ENCODE results near the gene TVP23B. TPM values are rescaled to one million over a fixed set of nuclear protein-coding genes. Genes with fewer than 3 reads are reported as not detected.
"Not testable (repeated sequence)": the region's sequence is repeated elsewhere in the genome, so short reads cannot be mapped to it uniquely, and the experiment has no call there.

TVP23B gene
- total RNA-seq: 10 to 100 TPM; 30.0 to 30.8 TPM

DNA sequence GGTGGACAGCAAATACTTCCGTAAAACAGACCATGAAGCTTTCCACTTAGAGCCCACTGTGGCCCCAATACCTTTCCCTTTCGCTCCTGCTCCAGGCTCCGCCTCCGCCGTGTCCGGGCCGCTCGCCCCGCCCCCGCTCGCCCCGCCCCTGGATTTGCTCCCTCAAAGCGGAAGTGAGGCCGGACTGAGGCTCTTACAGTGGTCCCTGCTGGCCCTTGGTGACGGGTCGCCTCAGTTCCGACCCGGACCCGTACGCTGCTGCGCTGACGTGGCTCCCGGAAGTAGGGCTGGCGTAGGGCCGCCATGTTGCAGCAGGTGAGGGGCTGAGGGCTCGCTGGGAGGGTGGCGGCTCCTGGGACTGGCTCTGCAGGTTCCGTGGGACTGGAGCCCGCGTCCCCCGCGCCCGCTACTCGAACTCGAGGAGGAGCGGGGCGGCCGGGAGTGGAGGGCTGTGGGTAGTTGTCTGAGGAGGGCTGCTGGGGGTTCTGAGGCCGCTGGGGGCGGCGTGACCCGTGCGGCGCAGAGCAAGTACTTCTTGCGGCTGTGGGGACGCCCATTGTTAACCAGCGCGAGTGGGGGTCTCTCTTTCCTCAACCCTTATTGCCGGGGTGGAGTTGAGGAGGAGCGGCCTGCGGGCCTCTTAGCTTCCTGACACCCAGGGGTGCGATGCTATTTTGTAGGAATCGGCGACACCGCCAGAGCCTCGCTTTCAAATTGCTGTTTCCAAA lies at the start of gene TVP23B:
TVP23B (plus strand) TSS at position 193 of the 728 bp plus-strand sequence; CDS start at position 304, 111 bp downstream.
- peak within 1 kb of the TSS; percentile 84 for H3K4me3 Mint-ChIP-seq

GRCh38 chr17:18732438-18732837 lies 48.5 kb upstream of the TVP23B start:
- not testable (repeated sequence) for H3K9me3 Mint-ChIP-seq; H3K4me3 Mint-ChIP-seq; ATAC-seq (replicated peaks); H3K36me3 Mint-ChIP-seq (ENCODE audit: low read depth); H3K4me1 Mint-ChIP-seq; H3K27me3 Mint-ChIP-seq; H3K27ac Mint-ChIP-seq

More for the DNA sequence above, at the start of gene TVP23B:
- Mint-ChIP-seq H3K4me1 (peaks cover 16% of the 10 kb centered on the region), H3K36me3 (ENCODE audit: low read depth) (peaks cover 17% of the 10 kb centered on the region), H3K27ac (peak within 1 kb of the TSS; percentile 89)
- peak; percentile 99 for ATAC-seq (replicated peaks)
- not testable (repeated sequence) for H3K9me3 Mint-ChIP-seq, H3K27me3 Mint-ChIP-seq

GRCh38 chr17:18733350-18733749 lies 47.6 kb upstream of the TVP23B start:
- not testable (repeated sequence) for H3K4me1 Mint-ChIP-seq; H3K4me3 Mint-ChIP-seq; H3K36me3 Mint-ChIP-seq (ENCODE audit: low read depth); H3K27me3 Mint-ChIP-seq; H3K9me3 Mint-ChIP-seq; H3K27ac Mint-ChIP-seq; ATAC-seq (replicated peaks)

DNA sequence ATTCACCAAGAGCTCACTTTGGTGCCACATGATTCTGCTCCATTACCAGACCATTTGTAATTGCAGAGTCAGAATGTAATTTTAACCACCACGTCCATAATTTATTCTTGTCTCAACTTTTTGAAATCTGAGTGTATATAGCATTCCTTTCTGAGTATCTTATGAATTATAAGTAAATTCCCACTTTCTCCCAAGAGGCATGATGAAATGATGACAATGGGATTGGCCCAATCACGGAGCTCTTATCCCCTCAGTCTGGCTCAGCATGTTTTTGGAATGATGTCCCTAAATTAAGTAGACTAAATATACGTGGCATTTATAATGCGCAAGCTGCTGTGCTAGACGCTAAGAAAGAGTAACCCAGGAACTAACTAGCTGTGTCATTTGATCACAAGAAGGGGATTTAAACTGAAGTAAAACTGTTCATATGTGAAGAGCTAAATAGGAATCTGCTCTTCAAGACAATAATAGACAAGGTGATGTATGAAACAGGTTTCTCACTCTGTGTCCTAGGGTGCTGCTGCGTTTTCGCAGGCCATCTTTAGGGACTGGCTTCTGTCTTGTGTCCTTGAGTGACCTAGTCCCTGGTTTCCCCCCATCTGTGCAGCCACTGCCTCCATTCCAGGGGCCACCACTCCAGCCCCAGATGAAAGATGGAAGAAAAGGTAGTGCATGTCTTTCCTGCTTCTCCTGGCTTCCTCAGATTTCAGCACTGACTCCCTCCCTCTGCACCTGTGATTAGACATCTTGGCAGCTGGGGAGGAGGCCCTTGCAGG lies 41.2 kb upstream of the TVP23B start:
- H3K4me3 Mint-ChIP-seq; ATAC-seq (replicated peaks): not testable (repeated sequence)

GRCh38 chr17:18741228-18741627 lies 39.8 kb upstream of the TVP23B start:
- H3K9me3 Mint-ChIP-seq; H3K27me3 Mint-ChIP-seq; H3K4me1 Mint-ChIP-seq; H3K4me3 Mint-ChIP-seq; H3K27ac Mint-ChIP-seq; H3K36me3 Mint-ChIP-seq (ENCODE audit: low read depth); ATAC-seq (replicated peaks): not testable (repeated sequence)

More for the DNA sequence above, 41.2 kb upstream of the TVP23B start:
- H3K9me3 Mint-ChIP-seq; H3K27ac Mint-ChIP-seq; H3K27me3 Mint-ChIP-seq; H3K36me3 Mint-ChIP-seq (ENCODE audit: low read depth); H3K4me1 Mint-ChIP-seq: not testable (repeated sequence)

DNA sequence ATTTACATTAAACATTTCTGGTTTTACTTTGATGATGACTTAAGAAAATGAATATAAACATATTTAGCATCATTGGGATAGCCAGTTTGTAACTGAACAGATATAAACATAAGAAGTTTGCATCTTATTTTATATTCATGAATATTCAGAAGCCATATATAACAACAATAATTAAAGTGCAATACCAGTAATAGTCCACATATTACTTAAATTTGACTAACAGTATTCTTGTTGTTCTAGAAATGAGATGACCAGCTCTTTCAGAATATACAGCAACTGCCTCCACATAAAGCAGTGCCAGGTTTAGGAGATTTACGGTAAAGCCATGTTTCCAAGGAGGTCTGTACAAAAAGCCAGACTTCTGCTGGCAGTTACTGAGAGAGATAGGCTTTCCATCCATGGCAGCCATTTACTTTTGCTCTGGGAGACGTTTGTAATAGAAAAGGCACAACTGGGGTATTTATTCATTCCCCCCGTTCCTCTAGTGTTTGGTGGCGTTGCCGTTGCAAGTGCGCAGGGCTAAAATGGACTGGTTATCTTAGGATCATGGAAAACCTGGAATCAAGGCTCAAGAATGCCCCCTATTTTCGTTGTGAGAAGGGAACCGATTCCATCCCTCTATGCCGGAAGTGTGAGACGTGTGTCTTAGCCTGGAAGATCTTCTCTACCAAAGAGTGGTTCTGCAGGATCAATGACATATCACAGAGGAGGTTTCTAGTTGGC lies 37.1 kb upstream of the TVP23B start, which contains the start of gene FBXW10:
FBXW10 (plus strand) TSS at position 356 of the 723 bp plus-strand sequence; CDS start at position 547, 191 bp downstream.
- not testable (repeated sequence) for ATAC-seq (replicated peaks); H3K9me3 Mint-ChIP-seq; H3K36me3 Mint-ChIP-seq (ENCODE audit: low read depth); H3K27me3 Mint-ChIP-seq; H3K27ac Mint-ChIP-seq; H3K4me1 Mint-ChIP-seq; H3K4me3 Mint-ChIP-seq

DNA sequence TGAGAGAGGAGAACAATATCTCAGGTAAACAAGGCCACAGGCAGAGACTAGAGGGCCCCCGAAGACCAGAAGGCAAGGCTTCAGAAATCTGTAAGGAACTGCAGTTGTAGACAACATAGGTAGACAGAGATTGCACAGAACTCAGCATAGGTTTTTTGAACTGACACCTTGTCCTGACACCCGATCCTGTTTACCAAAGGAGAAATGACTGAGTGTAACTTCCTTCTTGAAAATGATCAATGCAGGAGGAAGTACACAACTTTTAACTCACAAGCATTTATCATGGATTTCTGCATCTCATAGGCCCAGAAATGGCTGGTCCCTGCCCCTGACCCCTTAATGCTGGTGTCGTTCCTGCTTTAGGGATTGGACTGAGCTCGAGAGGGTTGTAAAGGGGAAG lies 36.3 kb upstream of the TVP23B start:
- H3K4me1 Mint-ChIP-seq; ATAC-seq (replicated peaks); H3K36me3 Mint-ChIP-seq (ENCODE audit: low read depth); H3K9me3 Mint-ChIP-seq; H3K4me3 Mint-ChIP-seq; H3K27me3 Mint-ChIP-seq; H3K27ac Mint-ChIP-seq: not testable (repeated sequence)

DNA sequence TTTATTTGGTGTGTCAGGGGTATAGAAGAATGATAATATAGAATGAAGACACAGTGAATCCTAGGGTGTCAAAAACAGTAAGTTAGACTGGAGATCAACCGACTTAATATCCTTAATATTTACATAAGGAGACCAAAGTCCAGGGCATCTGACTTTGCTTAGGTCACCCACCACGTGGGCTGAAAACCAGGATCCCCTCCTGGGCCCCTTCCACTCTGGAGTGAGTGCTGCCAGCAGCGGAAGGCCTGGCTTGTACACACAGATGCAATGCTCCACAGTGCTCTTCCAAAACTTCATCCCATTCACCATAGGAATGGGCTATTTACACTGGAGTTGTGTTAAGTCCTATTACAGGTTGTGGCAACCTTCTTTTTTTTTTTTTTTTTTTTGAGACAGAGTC lies 34.4 kb upstream of the TVP23B start:
- H3K4me1 Mint-ChIP-seq; H3K27ac Mint-ChIP-seq; H3K36me3 Mint-ChIP-seq (ENCODE audit: low read depth); H3K9me3 Mint-ChIP-seq; H3K4me3 Mint-ChIP-seq; H3K27me3 Mint-ChIP-seq; ATAC-seq (replicated peaks): not testable (repeated sequence)

- ATAC-seq (replicated peaks); H3K4me1 Mint-ChIP-seq; H3K27me3 Mint-ChIP-seq; H3K9me3 Mint-ChIP-seq; H3K27ac Mint-ChIP-seq; H3K36me3 Mint-ChIP-seq (ENCODE audit: low read depth); H3K4me3 Mint-ChIP-seq: not testable (repeated sequence)
Observed at GRCh38 chr17:18747501-18747900, 33.5 kb upstream of the TVP23B start.

GRCh38 chr17:18750242-18750641 lies 30.7 kb upstream of the TVP23B start:
- H3K36me3 Mint-ChIP-seq (ENCODE audit: low read depth); H3K4me3 Mint-ChIP-seq; ATAC-seq (replicated peaks); H3K9me3 Mint-ChIP-seq; H3K27ac Mint-ChIP-seq; H3K4me1 Mint-ChIP-seq; H3K27me3 Mint-ChIP-seq: not testable (repeated sequence)

- H3K9me3 Mint-ChIP-seq; ATAC-seq (replicated peaks); H3K27me3 Mint-ChIP-seq; H3K4me3 Mint-ChIP-seq; H3K27ac Mint-ChIP-seq; H3K36me3 Mint-ChIP-seq (ENCODE audit: low read depth); H3K4me1 Mint-ChIP-seq: not testable (repeated sequence)
Observed at GRCh38 chr17:18753829-18754409, 27.1 kb upstream of the TVP23B start.

DNA sequence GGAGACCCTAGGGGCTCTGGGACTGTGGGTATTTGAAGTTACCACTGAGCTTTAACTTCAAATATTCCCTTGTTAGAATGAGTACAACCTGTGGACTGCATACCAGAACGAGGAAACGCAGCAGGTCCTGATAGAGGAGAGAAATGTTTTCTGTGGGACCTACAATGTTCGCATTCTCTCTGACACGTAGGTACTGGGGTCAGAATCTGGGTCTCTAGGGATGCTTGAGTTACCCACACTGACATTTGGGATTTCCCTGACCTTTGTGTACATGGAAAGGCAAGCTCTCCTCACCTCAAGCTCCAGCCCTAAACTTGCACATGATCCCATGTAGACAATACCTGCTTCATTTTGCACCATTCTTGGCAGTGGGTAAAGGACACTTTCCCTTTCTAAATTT lies 25.0 kb upstream of the TVP23B start:
- not testable (repeated sequence) for ATAC-seq (replicated peaks); H3K4me1 Mint-ChIP-seq; H3K9me3 Mint-ChIP-seq; H3K4me3 Mint-ChIP-seq; H3K36me3 Mint-ChIP-seq (ENCODE audit: low read depth); H3K27ac Mint-ChIP-seq; H3K27me3 Mint-ChIP-seq

GRCh38 chr17:18757368-18758044 lies 23.5 kb upstream of the TVP23B start:
- H3K9me3 Mint-ChIP-seq; ATAC-seq (replicated peaks); H3K4me1 Mint-ChIP-seq; H3K27ac Mint-ChIP-seq; H3K4me3 Mint-ChIP-seq; H3K27me3 Mint-ChIP-seq; H3K36me3 Mint-ChIP-seq (ENCODE audit: low read depth): not testable (repeated sequence)

DNA sequence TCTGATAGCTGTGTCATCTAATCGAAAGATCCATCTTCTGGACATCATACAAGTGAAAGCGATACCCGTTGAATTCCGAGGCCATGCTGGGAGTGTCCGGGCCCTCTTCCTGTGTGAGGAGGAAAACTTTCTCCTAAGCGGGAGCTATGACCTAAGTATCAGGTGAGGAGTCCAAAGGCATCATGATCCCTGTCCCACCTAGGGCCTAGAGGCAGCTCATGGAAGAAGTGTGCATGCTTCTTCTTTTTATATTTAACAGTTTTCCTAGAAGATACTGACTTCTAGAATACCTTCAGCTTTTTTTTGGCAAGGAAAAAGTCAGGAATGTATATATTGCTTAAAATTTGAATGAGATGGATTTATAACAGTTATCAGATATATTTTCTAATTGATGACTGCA lies 22.6 kb upstream of the TVP23B start:
- not testable (repeated sequence) for H3K27ac Mint-ChIP-seq; H3K4me1 Mint-ChIP-seq; ATAC-seq (replicated peaks); H3K4me3 Mint-ChIP-seq; H3K36me3 Mint-ChIP-seq (ENCODE audit: low read depth); H3K9me3 Mint-ChIP-seq; H3K27me3 Mint-ChIP-seq

Data from activated T-helper 17 cell treated with anti-CD3 and anti-CD28 coated beads, Interleukin-2, amount 50 U/mL, for 72 hours (primary cell).